GM11168 (cell line): Measurements from ENCODE around the gene GALC.

Experiments used
- in situ Hi-C: fragments of 300-500 bp; cut with MboI; formaldehyde crosslinking; loops from one replicate; pipeline ENCODE4 v1.12.0; 2022; ENCODE audit warnings: low sequenced_read_pairs; ENCODE audit not compliant: unreplicated experiment

GALC gene

GRCh38 chr14:87966816-87967215 lies 26.2 kb downstream of the GALC start:
- in situ Hi-C loops: no loop called here

- in situ Hi-C loops: no loop called here
Measured at GRCh38 chr14:87961246-87961645, 31.7 kb downstream of the GALC start.

- in situ Hi-C loops: no loop called here
Measured at GRCh38 chr14:87960013-87960787, 32.8 kb downstream of the GALC start.

- in situ Hi-C loops: no loop called here
Measured at GRCh38 chr14:87955501-87955900, 37.5 kb downstream of the GALC start.

- in situ Hi-C loops: no loop called here
Measured at GRCh38 chr14:87952307-87953094, 40.5 kb downstream of the GALC start.

- in situ Hi-C loops: loop anchor here (5.0 kb wide), 1 partner anchor 227 kb away; no protein-coding TSS in a partner anchor
Measured at GRCh38 chr14:87944987-87945604, 47.9 kb downstream of the GALC start.

GRCh38 chr14:87940894-87941293 lies 52.1 kb downstream of the GALC start:
- in situ Hi-C loops: loop anchor here (5.0 kb wide), 1 partner anchor 231 kb away; no protein-coding TSS in a partner anchor

- in situ Hi-C loops: loop anchor here (5.0 kb wide), 1 partner anchor 232 kb away; no protein-coding TSS in a partner anchor
Measured at GRCh38 chr14:87940382-87940781, 52.6 kb downstream of the GALC start.

GRCh38 chr14:87935886-87936285 lies 57.1 kb downstream of the GALC start:
- in situ Hi-C loops: no loop called here

- in situ Hi-C loops: no loop called here
Measured at GRCh38 chr14:87935081-87935828, 57.7 kb downstream of the GALC start.

GRCh38 chr14:87934185-87934584 lies 58.8 kb downstream of the GALC start:
- in situ Hi-C loops: no loop called here

- in situ Hi-C loops: no loop called here
Measured at GRCh38 chr14:87916886-87917275, 76.1 kb downstream of the GALC start.

GRCh38 chr14:87916103-87916885 lies 76.7 kb downstream of the GALC start:
- in situ Hi-C loops: no loop called here

- in situ Hi-C loops: no loop called here
Measured at GRCh38 chr14:87908550-87908949, 84.4 kb downstream of the GALC start.

- in situ Hi-C loops: no loop called here
Measured at GRCh38 chr14:87901652-87902051, 91.3 kb downstream of the GALC start.

- in situ Hi-C loops: no loop called here
Measured at GRCh38 chr14:87901236-87901635, 91.7 kb downstream of the GALC start.

- in situ Hi-C loops: no loop called here
Measured at GRCh38 chr14:87899228-87899627, 93.8 kb downstream of the GALC start.

- in situ Hi-C loops: no loop called here
Measured at GRCh38 chr14:87898301-87898700, 94.7 kb downstream of the GALC start.
